ENCODE measurements around the gene IQCC. TPM values are rescaled to one million over a fixed set of nuclear protein-coding genes. Genes with fewer than 3 reads are reported as not detected.
"Not testable (repeated sequence)": the region's sequence is repeated elsewhere in the genome, so short reads cannot be mapped to it uniquely, and the experiment has no call there.

Gene IQCC
- 0.97 TPM for total RNA-seq
- long read RNA-seq, result 0 reads

DNA sequence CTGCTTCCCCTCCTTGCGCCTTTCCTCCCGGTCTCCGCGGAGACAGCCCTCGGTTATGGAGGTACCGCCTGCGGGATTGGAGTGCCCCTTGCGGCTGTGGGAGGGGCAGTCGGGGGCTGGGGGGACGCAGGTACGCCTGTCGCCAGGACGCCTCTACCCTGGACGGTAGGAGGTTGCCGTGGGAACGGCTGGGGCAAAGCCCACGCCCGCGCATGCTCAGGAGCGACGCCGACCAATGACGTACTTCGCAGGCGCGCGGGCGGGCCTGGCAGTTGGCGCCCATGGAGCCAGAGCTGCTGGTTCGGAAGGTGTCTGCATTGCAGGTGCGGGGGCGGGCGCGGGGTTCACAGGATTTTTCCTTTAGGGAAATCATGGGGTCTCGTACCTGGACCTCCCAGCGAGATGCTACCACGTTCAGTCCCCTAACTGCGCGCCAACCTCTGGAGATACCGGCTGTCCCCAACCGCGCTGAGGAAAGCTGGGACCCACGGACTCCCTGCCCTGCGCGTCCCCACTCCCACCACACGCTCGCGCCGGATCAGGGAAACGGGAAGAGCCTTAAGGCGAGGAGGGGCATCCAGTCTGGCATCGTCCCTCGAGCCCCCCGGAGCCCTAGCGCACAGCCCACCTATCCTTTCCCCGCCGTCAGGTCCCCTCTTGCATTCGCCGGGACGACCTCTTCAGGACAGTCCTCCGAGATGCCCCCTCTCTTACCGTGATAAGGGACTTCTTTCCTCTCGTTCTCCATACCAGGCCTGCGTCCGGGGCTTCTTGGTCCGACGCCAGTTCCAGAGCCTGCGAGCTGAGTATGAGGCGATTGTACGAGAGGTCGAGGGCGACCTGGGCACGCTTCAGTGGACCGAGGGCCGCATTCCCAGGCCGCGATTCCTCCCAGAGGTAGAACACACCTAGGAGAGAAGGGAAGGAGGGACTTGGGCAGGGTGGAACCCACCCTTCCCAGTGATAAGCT, at the start of gene IQCC:
Gene IQCC (plus strand): TSS at position 271 of the 970 bp plus-strand sequence. CDS start 11 bp downstream, at position 282.
- intact Hi-C loops (cut with DNase I), result no loop called here
- peak; percentile 83 for ATAC-seq (ENCODE audit: poor library complexity)
- peak; percentile 91 for DNase-seq

DNA sequence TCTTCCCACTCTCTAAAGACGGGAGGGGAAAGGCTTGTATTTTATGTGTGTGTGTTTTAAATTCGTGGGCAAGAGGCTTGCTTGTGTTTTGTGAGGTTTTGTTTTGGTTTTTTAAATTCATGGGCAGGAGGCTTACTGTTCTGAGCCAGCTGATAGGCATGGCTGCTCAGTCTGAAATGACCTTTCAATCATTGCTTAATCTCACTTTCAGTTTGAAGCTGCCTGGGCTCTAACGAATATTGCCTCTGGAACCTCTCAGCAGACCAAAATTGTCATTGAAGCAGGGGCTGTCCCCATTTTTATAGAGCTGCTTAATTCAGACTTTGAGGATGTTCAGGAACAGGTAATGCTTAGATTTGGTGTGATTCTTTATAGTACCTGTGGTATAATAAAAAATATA, 46.3 kb upstream of the IQCC start:
- DNase-seq, result no peak
- intact Hi-C loops (cut with DNase I), result no loop called here
- ATAC-seq (ENCODE audit: poor library complexity), result no peak

DNA sequence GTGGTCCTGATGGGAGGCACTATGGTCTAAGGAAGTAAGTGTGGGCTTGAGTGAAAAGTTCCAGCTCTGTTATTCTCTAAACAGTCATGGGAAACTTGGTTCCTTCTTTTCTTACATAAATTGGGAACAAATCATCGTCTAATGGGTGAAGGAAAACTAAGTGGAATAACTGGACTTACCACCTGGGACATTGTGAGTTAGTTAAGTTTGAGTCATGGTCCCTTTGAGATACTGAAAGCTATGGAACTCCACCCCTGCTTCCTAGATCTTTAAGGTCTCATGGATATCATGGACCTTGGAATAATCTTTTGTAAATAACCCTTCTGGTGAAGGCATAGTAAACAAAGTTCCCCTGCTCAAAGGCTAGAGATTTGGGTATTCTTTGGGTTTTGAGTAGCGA, 42.1 kb upstream of the IQCC start:
- ATAC-seq (ENCODE audit: poor library complexity) (no peak), DNase-seq (no peak)
- intact Hi-C loops (cut with DNase I), result no loop called here

DNA sequence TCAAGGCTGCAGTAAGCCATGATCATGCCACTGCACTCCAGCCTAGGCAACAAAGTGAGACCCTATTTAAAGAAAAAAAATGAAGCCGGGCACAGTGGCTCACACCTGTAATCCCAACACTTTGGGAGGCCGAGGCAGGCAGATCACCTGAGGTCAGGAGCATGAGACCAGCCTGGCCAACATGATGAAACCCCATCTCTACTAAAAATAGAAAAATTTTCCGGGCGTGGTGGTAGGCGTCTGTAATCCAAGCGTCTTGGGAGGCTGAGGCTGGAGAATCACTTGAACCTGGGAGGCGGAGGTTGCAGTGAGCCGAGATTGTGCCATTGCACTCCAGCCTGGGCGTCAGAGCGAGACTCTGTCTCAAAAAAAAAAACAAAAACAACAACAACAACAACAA, 39.8 kb upstream of the IQCC start:
- DNase-seq; ATAC-seq (ENCODE audit: poor library complexity); intact Hi-C loops (cut with DNase I): not testable (repeated sequence)

DNA sequence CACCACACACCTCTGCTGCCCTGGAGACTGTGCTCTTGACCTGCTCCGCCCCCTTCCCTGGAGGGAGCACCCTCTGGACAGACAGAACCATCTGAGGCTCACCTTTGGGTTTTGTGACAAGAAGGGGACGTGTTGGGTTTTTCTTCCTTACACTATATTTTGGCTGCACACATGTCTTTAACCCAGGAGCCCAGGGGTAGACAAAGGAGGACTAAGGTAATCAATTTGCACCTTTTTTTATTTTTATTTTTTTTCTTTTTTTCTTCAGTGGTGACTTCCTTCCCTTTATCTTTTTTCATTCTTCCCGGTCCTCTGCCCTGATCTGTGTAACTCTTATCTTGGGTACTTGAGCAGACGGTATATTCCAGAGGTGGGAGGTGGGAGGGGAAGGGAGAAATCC, 34.5 kb upstream of the IQCC start:
- intact Hi-C loops (cut with DNase I), result no loop called here
- ATAC-seq (ENCODE audit: poor library complexity) (no peak), DNase-seq (no peak)

DNA sequence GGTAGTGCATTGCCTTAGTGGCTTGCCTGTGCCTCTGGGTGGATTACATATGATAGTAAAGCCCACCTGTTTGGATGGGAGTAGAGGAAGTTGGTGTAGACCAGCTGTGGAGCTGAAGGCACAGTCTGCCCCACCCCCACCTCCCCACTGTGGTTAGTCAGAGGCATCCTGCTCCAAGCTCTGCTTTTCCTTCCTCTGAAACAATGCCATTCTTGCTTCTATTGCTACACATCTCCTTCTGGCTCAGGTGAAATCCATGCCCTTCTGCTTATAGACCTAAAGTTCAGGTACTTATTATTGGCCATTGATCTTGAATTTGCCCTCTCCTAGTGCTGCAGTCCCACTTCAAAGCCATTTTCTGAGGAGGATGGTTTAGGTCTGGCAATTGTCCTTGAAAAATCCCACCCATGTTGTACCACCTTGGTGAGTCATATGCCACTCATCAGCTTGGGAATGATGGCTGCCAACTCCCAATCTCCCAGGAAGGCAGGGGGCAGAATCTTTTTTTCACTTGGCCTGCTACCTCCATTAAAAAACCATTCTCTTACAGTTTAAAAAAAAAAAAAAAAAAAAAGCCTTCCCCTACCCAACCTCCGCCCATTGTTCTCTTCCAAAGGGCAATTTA, 32.7 kb upstream of the IQCC start:
- intact Hi-C loops (cut with DNase I), result no loop called here
- DNase-seq (no peak), ATAC-seq (ENCODE audit: poor library complexity) (no peak)

DNA sequence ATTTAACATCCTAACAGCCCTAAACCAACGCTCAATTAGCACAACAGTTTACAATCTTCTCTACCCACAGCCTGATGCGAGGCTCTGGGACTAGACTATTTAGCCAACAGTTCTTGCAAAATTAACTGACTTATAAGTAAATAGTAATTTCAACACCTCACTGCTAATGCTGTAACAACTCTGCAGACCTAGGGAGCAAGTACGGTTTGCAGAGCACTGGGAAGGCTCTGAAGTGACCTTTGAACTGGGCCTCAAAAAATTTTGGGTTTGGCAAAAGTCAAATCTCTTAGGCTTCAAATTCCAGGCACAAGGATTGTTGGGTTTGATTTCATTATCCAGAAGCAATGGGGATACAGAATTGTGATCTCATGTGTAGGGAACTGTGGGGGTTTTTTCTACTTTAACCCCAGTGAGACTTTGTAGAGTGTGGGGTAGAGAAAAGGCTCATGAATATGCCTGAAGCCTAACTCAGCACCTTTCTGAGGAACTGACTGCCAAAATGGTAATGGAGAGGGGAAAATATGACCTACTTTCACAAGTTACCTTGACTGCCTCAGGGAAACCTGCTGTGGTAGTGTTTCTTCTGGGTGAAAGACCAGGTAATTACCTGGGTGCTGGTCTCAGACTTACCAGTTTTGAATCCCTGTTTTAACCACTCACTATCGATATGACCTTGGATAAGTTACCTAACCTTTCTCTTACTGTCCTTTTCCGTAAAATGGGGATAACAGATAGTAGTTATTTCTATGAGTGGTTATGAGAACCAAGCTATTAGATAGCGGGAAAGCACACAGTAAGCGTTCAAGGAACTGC, 26.9 kb upstream of the IQCC start:
- DNase-seq, result no peak

DNA sequence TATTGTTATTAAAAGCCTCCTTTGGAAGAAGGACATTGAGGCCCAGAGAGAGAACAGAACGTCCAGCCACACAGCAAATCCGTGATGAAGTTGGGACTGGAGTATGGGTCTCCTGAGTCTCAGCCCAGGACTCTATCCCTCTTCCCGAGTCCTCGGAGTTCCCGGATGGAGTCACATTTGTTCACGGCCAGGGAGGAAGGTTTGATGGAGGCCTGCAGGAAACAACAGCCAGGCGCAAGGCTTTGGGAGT, 26.4 kb upstream of the IQCC start:
- peak; percentile 21 for ATAC-seq (ENCODE audit: poor library complexity)
- DNase-seq, result no peak
- intact Hi-C loops (cut with DNase I), result no loop called here

More for the DNA sequence above, 26.9 kb upstream of the IQCC start:
- intact Hi-C loops (cut with DNase I), result no loop called here
- no peak for ATAC-seq (ENCODE audit: poor library complexity)

DNA sequence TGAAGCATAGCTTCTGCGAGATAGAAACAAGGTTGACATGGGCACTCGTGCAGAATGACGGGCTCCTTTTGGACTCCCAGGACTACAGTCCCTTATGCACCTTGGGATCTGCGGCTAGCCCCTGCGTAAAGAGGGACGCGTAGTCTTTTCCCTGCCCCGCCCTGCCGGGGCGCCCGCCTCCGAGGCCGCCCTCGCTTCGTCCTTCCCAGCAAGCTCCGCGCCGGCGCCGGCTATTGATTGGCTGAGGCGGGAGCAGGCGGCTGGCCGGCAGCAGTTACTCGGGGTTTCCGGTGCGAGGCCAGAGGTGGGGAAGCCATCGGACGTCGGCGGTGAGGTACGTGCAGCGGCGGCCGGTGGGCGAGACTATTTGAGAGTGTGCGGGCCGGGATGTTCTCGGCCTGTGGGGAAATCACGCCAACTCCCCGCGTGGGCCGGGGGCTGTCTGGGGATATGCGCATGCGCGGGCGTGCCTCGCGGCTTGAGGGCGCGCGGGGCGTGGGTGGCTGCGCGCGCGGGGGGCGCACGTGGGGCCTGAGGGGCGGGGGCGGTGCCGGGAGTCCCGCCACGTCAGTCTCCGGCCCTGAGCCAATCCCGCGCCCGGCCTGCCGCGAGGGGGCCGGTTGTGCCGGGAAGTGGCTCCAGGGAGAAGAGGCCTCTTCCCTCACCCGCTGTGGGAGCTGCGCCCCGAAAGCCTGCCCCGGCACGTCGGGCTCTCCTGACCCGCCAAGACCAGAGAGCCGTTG, 25.9 kb upstream of the IQCC start, which contains the start of gene TXLNA:
Gene TXLNA (plus strand): TSS at position 233 of the 743 bp plus-strand sequence. CDS start 671 bp downstream, outside the sequence.
- DNase-seq (peak; percentile 98), ATAC-seq (ENCODE audit: poor library complexity) (peak; percentile 97)
- intact Hi-C loops (cut with DNase I), result no loop called here

DNA sequence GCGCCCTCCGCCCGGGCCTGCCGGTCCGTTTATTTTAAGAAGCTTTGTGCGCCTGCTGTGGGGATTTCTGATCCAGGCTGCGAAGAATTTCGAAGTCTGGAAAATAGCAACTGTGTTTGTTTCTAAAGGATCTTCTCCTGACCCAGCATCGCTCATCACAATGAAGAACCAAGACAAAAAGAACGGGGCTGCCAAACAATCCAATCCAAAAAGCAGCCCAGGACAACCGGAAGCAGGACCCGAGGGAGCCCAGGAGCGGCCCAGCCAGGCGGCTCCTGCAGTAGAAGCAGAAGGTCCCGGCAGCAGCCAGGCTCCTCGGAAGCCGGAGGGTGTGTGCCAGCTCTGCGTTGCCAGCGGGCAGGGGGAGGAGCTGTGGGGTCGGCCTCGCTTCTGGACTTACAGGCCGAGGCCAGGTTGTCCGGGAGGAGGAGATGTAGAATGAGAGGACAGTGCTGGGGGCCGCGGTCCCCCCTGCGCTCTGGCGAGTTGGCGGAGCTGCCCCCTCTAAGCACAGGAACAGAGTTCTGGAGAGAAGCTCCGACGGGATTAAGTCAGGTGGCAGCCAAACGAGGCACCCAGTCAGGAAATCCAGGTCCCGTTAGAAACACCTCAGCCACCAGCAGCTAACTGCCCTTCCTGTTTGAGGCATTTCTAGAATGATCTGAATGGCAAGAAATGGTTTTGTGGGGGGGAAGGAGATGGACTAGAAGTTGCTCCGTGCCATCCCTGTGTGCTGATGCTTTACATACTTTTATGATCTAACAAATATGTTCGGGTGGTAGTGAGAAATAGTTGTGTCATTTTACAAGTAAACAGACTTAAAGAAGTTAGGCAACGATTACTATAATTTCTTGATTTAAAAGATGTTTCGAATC, 25.0 kb upstream of the IQCC start:
- peak; percentile 38 for ATAC-seq (ENCODE audit: poor library complexity)
- intact Hi-C loops (cut with DNase I), result no loop called here

DNA sequence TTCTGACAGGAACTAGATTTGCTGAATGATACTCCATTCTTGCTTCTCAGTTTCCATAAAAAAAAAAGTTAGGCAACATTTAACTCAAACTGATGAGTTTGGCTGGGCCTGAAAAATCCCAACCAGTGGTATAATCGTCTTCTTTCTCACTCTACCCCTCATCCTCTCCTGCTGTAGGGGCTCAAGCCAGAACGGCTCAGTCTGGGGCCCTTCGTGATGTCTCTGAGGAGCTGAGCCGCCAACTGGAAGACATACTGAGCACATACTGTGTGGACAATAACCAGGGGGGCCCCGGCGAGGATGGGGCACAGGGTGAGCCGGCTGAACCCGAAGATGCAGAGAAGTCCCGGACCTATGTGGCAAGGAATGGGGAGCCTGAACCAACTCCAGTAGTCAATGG, 24.4 kb upstream of the IQCC start:
- ATAC-seq (ENCODE audit: poor library complexity), result no peak
- intact Hi-C loops (cut with DNase I), result no loop called here

More for the DNA sequence above, 25.0 kb upstream of the IQCC start:
- DNase-seq, result peak; percentile 75

DNA sequence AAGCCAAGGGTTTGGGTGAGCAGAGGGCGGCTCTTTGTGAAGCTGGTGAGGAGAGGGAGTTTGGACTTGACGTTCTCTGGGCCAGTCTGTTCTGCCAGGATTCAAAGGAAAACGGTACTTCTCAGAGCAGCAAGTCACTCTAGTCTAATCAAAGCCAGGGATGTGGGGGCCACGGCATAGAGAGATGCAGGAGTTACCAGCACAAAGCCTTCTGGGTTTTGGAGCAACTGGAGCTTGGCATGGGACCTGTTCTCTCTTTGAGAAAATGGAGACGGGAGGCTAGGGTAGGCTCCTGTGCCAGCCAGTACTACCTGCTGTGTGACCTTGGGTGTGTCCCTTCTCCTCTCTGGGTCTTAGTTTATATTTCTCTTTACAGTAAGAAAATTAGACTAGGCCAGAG, 23.9 kb upstream of the IQCC start:
- intact Hi-C loops (cut with DNase I), result no loop called here
- DNase-seq, result no peak
- no peak for ATAC-seq (ENCODE audit: poor library complexity)

More for the DNA sequence above, 24.4 kb upstream of the IQCC start:
- no peak for DNase-seq

DNA sequence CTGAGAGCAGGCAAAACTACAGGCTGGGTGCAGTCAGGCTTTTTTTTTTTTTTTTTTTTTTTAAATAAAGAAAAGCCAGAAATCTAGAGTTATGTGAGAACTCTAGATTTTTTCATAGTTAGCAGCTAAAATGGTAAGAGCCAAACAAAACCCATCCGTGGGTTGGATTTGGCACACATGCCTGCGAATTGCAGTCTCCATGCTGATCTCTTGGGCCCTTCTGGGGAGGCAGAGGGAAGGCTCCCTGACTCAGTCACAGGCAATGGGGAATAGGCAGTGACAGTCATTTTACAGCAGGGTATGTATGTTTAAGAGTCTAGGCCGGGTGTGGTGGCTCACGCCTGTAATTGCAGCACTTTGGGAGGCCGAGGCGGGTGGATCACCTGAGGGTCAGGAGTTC, 23.4 kb upstream of the IQCC start:
- ATAC-seq (ENCODE audit: poor library complexity), result no peak
- intact Hi-C loops (cut with DNase I), result no loop called here
- DNase-seq, result no peak

DNA sequence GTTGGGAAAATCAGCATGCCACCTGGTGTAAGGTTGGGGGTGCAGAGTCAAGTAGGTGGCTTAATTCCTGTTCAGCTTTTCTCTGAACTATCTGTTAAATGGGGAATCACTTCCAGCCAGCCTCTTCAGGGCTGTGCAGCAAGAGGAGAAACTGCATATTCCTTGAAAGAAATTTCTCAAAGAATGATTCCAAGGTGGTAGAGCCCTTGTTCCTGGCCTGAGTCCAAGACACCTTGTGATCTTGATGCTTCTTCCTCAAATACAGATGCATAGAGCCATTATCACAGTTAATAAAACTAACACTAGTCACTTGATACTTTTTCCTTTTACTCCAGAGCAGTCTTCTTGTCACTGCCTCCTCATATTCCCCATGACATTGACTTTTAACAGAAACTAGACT, 20.8 kb upstream of the IQCC start:
- ATAC-seq (ENCODE audit: poor library complexity) (no peak), DNase-seq (no peak)
- intact Hi-C loops (cut with DNase I), result no loop called here

DNA sequence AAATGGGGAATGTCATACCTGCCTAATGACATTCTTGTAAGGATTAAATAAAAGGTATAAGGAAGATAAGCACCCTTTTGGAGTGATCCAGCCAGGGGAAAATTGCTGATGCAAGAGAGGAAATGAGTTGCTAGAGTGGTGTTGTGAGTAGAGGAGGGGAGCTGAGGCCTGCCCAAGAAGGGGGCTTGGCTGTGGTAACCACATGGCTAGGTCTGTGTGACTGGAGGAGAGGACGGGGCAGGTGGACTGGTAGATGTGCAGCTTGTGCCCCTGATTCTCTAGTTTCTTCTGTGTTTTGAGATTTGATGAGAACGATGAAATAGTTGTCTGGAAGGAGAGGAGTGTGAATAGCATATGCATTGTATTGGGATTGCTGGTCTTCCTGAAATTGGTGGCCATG, 19.4 kb upstream of the IQCC start:
- intact Hi-C loops (cut with DNase I), result no loop called here
- ATAC-seq (ENCODE audit: poor library complexity) (no peak), DNase-seq (no peak)

DNA sequence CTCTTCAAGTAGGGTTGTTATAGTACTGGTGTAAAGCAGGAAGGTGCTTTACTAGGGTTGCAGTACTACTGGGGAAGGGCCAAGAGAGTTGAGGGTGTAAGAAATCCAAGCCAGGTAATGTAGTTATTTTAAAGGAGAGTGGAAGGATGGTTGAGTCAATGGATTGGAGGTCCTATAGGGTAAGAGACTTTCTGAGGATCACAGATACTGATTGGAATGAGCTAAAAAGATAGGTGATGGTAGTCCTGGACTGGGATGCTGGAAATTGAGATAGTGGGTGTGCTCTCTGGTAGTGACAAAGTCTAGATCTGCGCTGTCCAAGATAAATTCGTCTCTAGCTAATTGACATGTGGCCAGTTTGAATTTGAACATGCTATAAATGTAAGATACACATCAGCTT, 19.0 kb upstream of the IQCC start:
- intact Hi-C loops (cut with DNase I), result no loop called here
- ATAC-seq (ENCODE audit: poor library complexity) (no peak), DNase-seq (no peak)

DNA sequence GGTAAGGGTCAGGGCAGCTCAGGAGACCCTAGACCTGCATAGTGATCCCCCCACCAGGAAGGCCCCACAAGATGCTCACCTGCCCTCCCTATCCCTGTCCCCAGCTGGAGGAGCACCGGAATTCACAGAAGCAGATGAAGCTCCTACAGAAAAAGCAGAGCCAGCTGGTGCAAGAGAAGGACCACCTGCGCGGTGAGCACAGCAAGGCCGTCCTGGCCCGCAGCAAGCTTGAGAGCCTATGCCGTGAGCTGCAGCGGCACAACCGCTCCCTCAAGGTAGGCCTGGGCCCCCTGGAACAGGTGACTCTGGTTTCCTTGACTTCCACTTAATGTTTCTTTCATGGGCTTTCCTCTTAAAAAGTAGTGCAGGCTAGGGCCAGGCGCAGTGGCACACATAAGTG, 17.6 kb upstream of the IQCC start:
- ATAC-seq (ENCODE audit: poor library complexity) (no peak), DNase-seq (no peak)
- intact Hi-C loops (cut with DNase I), result no loop called here
